ENCODE results near the gene CRYBB3. TPM values are rescaled to one million over a fixed set of nuclear protein-coding genes. Genes with fewer than 3 reads are reported as not detected.

Gene CRYBB3
- total RNA-seq, 1 donor from 2014 or later, result 0.43 TPM

Other genes starting within 250 kb of the CRYBB3 start
- gene KIAA1671, start 247.1 kb upstream of the CRYBB3 start, total RNA-seq, result 21.7 and 28.4 TPM in 2 replicates
- gene CRYBB2, start 19.8 kb downstream of the CRYBB3 start, total RNA-seq, result not detected in 2 replicates

All from astrocyte (in vitro differentiated cells and primary cell).